Activated CD4-positive, CD25-positive, alpha-beta regulatory T cell treated with anti-CD3 and anti-CD28 coated beads, Interleukin-2, amount 50 U/mL, for 72 hours (primary cell): Measurements from ENCODE around the gene HGFAC.

Source experiments
- DNase-seq: peaks from one replicate; pipeline ENCODE4 v3.0.0; 2021

Gene HGFAC

DNA sequence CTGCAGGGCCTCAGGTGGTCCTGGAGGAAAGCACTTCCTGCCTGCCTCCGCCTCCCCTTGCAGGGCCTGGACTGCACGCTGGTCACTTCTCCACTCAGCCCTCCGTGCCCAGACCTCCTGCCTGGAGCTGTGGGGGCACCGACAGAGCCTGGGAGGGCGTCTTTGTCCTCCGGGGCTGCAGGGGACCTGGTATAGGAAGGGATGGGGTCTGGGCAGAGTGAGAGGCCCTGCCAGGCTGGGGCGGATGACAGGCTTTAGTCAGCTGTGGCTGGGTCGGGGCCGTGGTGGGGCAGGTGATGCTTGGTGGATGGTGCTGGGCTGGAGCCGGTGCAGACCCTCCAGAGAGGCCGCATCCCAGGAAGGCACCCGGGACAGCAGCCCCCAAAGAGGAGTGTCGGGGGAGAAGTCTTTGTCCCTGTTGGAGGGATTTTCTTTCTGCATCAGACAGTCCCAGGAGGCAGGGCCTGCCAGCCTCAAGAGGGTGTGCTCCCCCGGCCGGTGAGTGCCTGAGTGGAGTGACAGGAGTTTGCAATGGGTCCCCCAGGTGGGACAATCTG lies 22.7 kb downstream of the HGFAC start:
- DNase-seq: no peak

DNA sequence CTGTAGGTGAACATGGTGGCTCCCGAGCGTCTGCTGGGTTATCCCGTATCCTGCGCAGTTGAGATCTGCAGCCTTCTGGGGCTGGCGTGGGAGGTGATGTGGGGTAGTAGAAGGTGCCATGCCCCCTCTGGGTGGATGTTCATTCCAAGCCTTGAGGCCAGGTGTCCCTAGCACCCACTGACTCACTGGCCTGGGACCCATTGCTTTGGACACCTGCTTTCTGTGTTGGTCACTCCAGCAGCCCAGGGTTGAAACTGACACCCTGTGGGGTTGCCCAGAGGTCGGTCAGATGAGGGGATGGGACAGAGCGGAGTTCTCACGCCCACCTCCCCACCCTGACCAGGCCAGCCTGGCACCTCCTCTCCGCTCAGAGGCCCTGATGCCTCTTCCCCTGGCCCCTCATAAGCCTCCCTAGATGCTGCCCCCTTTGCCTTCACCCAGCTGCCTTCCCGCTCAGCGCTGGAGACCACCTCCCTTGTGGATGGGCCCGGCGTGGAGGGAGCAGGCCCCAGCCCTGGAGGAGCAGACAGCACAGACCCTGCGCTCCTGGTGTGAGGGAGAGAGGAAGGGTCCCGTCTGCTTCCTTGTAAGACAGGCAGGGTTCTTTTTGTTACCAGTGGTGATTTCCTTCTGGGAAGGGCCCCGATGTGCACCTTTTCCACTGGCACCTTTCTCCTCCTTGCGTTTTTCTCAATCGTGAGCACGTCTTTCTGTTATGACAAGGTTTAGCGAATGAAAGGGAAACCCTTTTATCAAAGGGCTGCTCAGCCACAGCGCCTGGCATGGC lies 23.3 kb downstream of the HGFAC start:
- DNase-seq: no peak

DNA sequence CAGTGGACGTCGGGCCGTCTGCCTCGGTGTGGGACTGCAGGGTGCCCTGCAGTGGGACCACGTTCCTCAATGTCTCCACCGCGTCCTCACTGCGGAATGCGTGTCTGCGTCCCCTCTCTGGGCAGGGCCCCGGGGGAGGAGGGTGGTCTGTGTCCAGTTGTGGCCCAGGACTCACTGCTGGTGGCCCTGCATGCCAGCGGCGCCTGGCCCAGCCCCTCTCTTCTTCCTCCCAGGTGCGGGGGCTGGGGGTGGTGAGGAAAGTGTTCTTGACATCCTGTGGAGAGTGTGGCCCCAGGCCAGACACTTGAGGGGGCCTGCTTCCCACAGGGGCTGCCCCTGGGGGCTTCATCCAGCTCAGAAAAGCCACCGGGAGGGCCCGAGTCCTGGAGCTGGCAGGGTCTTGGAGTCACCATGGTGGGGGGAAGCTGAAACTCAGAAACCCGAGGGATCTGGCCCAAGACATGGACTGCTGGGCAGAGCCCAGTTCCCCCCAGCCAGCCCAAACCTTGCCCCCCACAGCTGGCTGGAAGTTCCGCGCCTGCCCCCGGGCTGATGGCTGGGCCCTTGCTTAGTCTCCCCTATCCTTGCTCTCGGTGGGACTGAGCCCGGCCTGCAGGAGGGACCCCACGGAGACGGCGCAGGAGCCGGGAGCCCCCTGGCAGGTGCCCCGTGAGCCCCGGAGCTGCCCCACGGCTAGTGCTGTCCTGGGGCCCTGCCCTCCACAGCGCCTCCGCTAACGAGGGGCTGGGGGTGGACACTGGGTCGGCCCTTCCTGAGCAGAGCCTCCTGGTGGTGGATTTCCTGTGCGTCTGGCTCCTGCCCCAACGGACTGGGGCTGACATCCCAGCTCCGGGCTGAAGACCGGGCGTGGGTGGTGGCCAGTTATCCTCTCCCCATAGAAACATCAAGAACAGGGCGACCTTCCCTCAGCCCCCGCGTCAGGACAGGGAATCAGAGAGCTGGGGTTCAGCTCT lies 24.2 kb downstream of the HGFAC start:
- no peak for DNase-seq

DNA sequence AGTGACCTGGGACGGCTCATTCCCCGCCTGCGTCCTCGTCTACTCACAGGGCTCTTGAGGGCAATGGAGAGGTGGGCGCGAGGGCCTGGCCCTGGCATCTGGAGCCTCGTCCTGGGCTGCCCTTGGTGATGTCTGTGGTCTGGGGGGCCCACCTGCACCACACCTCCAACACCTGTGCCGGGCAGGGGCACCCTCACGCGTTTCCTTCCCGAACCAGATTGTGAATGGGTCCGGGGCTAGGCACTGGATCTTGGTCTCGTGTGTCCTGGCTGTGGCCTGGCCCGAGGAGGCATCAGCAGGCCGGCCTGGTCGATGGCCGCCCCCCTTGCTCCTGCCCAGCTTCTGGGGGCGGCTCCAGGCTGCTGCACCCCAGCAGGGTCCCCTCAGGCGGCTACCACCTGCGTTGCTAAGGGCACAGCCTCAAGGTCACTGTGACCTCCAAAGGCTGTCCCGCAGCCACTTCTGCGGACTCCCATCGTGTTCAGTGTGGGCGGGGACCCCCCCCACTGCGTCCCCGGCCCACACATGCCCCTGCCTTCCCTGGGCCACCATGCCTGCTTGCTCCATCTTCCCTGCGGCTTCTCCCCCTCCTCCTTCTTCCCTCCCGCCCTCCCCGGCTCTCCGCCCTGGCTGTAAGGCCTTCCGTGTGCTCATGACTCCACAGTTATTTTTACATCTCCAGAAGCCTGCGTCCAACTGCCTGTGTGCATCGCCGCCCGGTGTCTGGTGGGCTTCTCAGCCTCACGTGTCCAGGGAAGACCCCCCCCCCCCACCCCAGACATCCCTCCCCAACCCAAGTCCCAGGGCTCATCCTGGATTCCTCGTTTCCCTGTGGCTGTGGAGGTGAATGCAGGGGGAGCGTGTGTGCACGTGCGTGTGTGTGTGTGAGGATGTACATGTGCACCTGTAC lies 25.2 kb downstream of the HGFAC start:
- no peak for DNase-seq

DNA sequence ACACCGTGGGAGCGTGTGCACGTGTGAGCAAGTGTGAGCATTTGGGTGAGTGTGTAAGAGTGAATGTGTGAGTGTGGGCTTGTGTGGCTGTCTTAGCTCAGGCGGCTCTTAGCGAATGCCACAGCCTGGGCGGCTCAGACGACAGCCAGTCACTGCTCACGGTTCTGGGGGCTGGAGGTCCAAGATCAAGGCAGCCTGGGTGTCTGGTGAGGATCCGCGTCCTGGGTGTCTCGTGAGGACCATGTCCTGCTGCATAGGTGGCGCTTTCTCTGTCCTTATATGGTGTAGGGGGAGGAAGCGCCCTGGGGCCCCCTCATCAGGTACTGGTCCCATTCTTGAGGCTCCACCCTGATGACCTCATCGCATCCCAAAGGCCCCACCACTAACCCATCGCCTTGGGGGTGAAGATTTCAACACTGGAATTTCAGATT lies 25.8 kb downstream of the HGFAC start:
- no peak for DNase-seq

DNA sequence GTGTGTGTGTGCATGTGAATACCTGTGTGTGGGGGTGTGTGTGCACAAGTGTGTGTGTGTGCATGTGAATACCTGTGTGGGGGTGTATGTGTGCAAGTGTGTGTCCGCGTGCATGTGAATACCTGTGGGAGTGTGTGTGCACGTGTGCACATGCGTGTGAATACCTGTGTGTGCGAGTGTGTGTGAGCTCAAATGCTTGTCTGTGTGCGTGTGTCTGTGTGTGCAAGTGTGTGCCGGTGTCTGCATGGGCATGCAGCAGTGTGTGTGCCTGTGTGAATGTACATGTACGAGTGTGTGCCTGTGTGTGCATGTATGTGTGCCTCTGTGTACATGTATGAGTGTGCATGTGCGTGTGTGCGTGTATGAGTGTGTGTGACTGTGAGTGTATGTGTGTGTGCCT lies 26.4 kb downstream of the HGFAC start:
- no peak for DNase-seq

DNA sequence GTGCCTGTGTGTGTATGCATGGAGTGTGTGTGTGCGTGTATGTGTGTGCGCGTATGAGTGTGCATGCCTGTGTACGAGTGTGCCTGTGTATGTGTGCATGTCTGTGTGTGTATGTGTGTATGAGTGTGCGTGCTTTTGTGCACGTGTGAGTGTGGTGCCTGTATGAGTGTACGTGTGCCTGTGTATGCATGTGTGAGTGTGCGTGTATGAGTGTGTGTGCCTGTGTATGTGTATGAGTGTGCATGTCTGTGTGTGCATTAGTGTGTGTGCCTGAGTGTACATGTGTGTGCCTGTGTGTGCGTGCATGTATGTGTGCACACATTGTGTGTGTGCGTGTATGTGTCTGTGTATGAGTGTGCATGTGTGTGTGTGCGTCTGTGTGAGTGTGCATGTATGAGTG lies 27.0 kb downstream of the HGFAC start:
- DNase-seq: no peak

DNA sequence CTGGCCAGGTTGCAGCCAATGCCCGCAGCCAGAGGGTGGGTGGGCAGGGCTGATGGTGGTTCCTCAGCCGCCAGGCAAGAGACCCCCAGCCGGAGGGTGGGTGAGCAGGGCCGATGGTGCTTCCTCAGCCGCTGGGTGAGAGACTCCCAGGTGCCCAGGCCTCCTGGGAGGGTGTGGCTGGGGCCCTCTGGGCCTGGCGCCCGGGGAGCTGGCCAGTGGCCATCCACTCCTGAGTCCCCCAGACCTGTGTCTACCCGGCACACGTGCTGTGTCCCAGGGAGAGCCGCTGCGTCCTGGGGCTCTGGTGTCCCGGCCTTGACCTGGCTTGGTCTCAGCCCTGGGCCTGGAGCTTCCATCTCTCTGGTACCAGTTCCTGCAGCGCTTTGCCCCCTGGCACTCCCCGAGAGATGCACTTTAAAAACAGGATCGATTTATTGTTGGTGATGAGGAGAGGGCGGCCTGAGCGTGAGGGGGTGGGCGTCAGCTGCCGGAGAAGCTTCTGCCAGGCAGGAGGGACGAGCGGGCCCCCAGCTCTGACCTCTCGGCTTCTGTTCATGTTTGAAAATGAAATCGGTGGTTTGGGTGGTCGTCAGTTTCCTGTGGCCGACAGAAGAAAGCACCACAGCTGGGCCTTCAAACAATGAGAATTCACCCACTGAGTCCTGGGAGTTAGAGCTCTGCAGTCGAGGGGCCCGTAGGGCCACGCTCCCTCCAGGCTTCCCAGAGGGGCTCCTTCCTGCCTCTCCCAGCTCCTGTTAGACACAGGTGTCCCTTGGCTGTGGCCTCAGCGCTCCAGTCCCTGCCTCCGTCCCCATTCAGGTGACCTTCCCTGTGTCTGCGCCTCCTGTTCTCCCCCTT lies 27.8 kb downstream of the HGFAC start:
- DNase-seq: no peak

DNA sequence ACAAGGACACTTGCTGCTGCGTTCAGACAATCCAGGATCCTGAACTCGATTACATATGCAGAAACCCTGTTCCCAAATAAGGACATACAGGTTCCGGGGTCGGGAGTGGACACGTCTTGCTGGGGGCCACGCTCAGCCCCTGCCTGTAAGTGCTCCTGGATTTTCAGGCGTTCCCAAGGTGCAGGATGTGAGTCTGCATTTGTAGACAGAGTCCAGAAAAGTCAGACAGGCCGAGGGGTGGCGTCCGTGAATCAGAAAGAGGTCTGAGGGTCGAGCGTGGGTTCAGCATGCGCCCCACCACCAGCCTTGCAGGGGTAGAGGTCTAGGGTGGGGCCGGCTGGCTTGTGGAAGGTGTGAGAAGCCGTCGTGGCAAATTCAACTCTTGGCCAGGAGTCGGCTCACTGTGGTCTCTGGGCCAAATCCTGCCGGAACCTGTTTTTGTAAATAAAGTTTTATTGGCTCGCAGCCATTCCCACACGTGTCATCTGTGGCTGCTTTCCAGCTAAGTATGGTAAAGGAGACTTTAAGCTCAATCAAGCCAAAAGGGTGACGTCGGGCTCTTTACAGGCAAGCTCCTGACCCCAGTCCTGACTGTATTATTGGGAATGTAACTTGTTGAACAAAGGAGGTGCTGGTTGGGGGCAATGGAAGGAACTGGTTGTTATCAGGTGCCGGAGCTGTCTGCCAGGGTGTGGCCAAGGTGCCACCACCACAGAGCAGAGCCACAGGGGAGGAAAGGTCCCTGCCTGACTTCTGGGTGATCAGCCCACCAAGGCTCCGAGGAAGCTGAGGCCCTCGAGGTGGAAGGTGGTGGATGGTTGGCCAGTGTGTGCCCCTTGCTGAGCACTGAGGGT lies 28.7 kb downstream of the HGFAC start:
- DNase-seq: no peak

DNA sequence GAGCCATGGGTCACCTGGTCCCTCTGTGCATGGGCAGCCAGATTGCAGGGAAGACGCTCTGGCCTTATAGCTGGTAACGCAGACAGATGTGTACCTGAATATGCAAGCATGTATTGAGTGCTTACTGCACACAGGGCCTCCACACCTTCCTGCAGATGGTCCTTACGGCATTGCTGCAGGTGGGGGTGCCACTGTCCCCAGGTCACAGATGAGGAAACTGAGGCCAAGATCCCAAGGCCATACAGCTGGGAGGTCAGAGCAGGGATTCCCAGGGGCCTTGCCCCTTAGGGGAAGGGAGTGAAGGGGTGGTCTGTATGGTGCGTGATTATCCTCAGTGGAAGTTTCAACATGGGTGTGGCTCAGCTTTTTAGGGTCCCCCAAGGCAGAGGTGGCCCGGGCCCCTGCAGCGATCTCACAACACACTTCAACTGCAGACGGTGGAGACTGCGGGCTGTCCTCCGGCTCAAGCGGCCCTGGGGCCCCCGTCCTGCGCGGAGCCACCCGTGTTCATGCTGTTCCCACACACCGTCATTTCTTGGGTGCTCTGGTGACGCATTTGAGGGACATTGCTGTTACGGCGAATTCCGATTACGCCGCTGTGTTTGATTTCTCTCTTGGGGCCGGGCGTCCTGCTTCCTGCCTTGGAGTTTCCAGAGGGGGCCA lies 29.5 kb downstream of the HGFAC start:
- no peak for DNase-seq

DNA sequence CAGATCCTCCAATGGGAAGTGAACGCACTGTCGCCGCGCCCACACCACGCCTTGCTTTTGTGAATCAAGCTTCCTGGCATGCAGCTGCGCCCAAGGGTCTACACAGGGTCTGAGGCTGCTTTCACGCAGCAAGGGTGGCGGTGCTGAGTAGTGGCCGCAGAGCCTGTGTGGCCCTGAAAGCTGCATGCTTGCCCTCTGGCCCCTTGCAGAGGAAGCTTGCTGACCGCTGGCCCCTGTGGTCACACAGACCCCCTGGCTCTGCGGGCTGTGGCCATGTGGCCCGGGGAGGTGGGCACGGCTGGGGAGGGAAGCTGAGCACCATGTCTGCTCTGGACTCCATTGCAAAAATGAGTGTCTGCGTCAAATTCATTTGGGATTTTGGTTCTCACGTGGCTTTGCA lies 30.1 kb downstream of the HGFAC start:
- DNase-seq: no peak

DNA sequence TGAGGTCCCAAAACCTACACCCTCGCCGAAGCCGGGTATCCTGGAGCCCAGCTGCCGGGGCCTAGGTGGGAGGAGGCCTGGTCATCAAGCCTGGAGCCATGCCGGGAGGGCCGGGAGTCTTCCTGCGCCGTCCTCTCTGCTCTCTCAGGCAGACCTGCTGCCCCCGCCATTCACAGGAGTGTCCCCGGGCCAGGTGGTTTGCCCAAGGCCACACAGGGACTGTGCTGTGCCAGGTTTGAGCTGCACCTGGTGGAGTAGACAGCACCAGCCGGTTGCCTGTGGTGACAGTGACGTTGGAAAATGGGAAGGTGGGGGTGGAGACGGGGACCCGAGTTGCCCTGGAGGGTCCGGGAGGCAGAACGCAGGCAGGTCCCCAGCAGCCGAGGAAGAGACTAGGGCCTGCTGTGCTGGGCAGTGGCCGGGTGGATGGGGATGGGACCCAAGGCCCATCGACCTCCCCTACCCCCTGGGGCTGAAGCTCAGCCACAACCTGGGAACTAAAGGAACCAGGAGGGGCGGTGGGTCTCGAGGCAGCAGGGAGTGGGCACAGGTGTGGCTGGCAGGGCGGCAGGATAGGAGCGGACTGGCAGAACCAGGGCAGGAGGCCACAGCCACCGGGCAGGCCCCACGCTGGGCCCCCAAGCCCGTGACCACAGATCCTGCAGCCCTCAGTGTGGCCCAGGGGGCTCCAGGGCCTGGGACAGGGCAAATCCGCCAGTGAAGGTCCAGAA lies 30.8 kb downstream of the HGFAC start:
- DNase-seq: no peak

DNA sequence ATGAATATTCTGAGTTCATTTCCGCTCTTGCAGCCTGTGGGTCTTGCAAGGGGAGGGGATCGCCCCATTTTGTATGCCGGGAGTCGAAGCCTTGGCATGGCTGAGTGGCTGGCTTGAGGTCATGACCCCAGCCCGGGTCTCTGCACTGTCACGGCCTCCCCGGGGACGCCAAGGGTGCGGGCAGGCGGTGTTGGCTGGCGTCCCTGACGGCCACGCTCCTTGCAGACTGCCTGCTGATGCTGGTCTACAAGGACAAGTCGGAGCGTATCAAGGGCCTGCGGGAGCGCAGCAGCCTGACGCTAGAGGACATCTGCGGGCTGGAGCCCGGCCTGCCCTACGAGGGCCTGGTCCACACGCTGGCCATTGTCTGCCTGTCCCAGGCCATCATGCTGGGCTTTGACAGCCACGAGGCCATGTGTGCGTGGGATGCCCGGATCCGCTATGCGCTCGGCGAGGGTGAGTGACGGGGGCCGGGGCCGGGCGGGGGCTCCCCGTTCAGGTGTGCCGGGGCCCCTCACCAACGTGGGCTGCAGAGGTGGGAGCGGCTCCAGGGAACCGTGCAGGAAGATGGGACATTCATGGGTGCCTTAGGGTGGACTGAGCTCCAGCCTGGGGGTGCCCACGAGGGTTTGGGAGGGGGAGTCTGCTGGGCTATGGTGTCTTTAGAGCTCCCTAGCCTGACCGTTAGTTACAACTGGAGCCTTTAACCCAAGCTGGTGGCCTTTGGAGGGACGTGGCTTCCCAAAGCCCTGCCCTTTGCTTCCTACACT lies 31.6 kb downstream of the HGFAC start:
- no peak for DNase-seq

DNA sequence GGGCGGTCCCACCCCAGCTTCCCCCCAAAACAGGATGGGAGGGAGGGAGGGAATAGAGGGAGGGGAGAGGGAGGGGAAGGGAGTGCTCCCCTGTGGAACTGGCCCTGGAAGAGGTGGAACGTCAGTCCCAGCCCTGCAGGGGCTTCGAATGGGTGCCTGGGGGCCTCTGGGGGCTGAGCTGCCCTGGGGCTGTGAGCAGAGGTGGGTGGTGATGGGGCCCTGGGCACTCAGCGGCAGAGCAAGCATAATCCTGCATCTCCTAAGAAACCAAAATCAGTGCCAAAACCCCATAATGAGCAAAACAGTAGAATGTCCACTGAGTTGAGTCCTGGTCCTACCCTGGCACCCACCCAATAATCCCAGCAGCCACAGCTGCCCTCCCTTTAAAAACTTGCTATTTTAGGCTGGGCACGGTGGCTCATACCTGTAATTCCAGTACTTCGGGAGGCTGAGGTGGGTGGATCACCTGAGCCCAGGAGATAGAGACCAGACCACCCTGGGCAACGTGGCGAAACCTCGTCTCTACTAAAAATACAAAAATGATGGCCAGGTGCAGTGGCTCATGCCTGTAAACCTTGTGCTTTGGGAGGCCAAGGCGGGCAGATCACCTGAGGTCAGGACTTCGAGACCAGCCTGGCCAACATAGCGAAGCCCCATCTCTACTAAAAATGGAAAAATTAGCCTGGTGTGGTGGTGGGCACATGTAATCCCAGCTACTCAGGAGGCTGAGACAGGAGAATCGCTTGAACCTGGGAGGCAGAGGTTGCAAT lies 32.4 kb downstream of the HGFAC start:
- DNase-seq: no peak

DNA sequence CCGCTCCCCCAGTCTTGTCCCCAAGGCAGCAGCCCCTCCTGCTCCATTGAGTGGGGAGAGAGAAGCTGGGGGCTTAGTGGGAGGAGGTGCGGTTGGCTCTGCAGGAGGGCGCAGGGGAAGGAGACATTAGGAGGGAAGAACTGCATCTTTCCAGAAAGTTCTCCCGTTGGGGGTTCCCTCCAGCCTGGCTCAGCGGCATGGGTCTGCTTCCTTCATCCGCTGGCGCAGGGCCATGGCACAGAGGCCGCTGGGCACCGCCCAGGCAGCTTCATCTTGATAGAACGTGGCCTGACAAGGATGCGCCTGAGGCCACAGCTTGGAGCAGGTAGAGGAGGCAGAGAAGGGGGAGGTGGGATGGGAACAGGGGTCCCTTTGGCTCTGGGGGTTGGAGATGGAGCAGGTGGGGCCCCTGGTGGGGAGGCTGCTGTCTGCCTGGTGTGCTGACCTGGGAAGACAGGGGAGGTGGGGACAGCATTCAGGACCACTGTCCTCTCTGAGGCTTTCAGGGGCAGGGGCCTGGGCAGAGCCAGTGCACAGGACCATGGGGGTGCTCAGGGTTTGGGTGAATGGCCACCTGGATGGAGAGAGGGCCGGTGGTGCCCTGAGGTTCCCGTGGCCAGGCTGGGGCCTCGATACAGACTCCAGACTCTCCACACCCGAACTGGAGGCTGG lies 33.4 kb downstream of the HGFAC start:
- no peak for DNase-seq

DNA sequence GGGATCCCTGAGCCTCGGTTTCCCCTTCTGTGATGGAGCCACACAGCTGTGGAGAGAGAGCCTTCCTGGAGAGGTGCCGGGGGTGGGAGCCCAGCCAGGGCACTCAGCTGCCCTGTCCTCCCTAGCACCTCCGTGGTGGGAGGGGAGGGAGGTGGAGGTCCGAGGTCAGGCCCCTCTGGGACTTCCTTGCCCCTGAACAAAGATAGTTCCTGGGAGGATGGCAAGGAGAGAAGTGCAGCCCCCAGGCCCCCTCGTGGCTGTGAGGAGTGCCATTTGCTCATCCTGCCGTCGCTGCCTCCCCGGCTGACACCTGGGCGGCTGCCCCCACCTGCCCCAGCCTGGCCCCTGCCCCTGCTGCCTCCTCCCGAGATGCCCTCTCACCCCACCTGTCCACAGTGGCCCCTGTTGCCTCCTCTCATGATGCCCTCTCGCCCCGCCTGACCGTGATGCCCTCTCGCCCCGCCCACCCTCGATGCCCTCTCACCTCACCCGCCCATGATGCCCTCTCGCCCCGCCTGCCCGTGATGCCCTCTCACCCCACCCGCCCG lies 34.0 kb downstream of the HGFAC start:
- no peak for DNase-seq

DNA sequence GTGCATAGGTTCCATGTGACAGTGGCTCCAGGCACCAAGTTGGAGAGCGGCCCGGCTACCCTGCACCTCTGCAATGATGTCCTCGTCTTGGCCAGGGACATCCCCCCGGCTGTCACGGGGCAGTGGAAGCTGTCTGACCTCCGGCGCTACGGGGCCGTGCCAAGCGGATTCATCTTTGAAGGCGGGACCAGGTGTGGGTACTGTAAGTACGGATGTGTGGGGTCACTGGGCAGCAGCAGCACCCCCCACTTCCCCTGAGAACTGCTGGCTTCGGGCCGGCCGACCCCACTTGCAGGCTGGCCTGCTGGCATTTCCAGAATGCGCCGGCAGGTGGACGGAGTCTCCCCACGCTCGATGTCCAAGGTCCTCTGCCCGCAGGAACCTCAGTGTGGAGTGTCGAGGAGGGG lies 34.6 kb downstream of the HGFAC start:
- DNase-seq: no peak
